HG03558 (cell line): ENCODE data around the gene GRIK2.

Experiments used
- ATAC-seq: cut with Tn5 transposase; IDR thresholded peaks from one replicate; pipeline ENCODE4 v1.9.1; 2021; ENCODE audit warnings: moderate number of reproducible peaks; ENCODE audit not compliant: unreplicated experiment; ENCODE audit errors: extremely low read depth

Gene GRIK2

DNA sequence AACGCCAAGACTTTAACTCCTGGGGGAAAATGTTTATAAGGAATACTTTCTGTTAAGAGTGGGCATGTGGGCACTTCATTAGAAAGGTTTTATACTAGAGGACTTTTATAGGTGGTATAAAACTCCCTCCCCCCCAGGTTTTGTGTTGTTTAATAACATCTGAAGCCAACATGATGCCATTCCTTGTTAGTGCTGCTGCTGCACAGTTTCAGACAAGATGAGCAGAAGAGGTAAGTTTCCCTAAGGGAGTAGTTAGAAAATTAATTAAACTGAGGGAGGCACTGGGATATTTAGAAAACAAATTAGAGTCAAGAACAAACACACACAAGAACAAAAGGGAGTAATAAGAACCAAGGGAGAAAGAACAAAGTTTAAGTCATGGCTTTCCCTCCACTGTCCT lies 362.4 kb downstream of the GRIK2 start:
- no peak for ATAC-seq

- no peak for ATAC-seq
Measured at GRCh38 chr6:101758368-101758767, 364.9 kb downstream of the GRIK2 start.

DNA sequence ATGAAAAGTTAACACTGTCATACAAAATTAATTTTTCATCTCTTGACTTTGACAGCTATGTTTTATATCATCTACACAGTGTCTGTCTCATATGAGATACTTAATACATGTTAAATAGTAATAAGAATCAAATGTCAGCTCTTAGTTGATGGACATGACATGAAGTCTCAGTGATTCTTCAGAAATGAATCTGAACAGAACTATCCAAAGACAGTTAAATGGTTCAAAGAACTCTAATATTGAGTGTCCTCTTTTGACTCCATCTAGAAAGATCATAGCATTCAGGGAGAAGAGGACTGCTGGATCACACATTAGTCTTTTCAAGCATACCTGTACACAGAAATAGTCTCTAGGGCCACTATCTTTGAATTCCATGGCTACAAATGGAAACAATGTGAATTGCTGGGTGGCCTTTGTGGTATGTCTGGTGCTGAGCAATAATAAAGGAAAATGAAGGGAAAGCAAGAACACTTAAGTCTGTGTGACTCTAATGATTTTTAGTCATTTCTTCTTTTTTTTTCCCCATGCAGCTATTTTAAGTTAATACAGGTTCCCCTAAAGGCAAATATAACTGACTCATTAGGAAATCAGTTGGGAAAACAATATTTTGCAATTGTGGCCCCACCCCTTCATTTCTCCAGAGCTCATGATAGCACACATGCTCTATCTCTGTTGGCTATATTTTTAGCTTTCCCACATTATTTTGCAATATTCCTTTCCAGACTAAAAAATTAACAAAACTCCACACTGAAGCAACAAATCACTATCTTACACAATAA lies 367.5 kb downstream of the GRIK2 start:
- no peak for ATAC-seq

GRCh38 chr6:101762851-101763250 lies 369.3 kb downstream of the GRIK2 start:
- no peak for ATAC-seq

- no peak for ATAC-seq
Measured at GRCh38 chr6:101765281-101765680, 371.8 kb downstream of the GRIK2 start.

- no peak for ATAC-seq
Measured at GRCh38 chr6:101770116-101770515, 376.6 kb downstream of the GRIK2 start.

GRCh38 chr6:101776919-101777350 lies 383.4 kb downstream of the GRIK2 start:
- ATAC-seq = no peak

DNA sequence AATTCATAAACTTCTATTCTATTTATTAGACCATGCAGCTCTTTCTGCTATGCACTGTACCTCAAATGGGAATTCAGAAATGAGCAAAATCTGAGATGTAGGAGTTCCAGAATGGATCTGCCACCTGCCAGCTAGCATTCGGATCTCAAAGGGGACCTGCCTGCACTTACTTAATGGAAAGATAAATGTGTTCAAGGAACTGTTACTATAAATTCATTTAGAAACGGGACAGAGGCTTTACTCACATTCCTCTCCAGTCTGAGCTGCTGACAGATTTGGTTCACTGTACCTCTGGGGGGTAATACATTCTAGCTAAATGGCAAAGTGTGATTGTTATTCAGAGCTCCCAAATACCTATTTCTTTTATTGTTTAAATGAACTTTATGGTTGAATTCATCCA lies 384.1 kb downstream of the GRIK2 start:
- ATAC-seq = no peak

DNA sequence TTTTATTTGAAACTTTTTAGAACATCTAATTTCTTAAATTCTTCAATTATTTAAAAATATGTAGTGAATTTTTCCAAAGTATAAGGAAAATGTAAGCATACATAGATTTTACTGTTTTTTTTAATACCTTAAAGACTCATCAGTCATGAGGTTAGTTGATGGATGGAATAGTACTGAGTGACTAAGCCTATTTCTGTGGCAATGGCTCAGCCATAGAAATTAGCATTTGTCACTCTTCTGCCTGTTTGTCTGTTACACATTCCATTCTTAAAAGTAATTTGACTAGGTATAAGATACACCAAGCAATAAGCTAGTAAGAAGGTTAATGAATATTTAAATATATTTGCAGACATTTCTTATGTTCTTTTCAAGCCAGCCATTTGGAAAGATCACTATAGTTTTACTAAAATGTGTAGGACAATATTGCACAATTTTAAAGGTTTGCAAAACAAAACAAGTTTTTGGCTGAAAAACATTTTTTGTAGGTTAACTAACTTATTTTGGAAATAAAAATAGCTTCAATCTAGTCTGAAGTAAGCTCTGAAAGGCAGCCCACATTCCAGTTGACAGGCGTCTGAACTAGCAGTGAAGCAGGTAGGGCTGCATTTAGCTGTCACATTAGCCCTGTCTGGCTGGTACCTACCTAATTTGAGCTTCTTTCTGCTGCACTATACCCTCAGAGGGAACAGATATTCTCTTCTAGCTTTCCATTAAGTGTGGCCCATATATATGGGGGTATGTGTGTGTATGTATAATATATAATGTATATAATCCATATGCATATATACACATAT lies 385.7 kb downstream of the GRIK2 start:
- no peak for ATAC-seq

DNA sequence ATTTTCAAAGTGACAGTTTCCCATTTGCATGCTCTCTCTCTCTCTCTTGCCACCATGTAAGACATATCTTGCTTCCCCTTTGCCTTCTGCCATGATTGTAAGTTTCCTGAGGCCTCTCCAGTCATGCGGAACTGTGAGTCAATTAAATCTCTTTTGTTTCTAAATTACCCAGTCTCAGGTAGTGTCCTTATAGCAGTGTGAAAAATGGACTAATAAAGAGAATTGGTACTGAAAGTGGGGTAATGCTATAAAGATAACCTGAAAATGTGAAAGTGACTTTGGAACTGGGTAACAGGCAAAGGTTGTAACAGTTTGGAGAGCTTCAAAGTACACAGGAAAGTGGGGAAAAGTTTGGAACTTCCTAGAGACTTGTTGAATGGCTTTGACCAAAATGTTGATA lies 389.8 kb downstream of the GRIK2 start:
- no peak for ATAC-seq

DNA sequence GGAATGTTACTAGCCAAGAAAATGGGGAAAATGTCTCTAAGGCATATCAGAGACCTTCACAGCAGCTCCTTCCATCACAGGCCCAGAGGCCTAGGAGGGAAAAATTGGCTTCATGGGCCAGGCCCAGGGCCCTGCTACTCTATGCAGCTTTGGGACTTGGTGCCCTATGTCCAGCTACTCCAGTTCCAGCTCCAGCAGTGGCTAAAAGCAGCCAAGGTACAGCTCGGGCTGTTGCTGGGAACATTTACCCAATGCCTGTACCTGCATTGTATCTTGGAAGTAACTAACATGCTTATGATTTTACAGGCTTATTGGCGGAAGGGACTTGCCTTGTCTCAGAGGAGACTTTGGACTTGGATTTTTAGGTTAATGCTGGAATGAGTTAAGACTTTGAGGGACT lies 390.6 kb downstream of the GRIK2 start:
- ATAC-seq = no peak

- ATAC-seq = no peak
Measured at GRCh38 chr6:101799531-101799930, 406.0 kb downstream of the GRIK2 start.

DNA sequence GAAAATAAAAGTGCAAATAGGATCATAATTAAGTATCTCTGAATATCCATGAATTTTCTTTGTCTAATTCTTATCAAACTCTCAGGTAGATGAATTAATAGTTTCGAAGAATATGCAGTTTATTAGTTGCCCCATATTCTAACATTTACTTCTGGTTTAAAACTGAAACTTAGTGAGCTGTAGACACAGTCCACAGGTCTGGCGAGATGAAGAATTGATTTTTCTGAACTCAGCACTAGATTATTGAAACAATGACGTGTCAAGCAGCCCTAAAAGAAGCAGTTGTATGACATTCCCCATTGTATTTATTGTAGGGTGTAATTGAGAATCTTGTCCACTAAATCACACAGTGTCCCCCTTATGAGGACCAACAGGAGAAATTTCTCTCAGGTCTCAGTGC lies 407.1 kb downstream of the GRIK2 start:
- no peak for ATAC-seq

DNA sequence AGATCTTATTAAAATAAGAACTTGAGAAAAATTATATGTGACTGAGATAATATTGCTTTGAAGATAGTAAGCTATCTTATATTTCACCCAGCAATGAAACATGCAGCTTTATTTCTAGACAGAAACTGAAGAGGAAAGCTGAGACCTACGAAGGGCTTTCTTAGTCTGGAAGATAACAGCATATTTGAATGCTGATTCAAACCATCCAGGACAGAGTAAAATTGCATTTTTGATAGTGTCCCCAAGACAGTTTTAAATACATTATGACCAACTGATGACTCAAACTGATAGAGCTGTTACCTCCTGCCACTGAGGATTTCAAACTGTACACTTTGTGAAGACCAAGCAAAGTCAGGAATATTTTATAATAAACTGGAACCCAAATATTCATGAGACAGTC lies 409.6 kb downstream of the GRIK2 start:
- no peak for ATAC-seq

- no peak for ATAC-seq
Measured at GRCh38 chr6:101806241-101806640, 412.7 kb downstream of the GRIK2 start.

GRCh38 chr6:101811108-101811507 lies 417.6 kb downstream of the GRIK2 start:
- no peak for ATAC-seq

GRCh38 chr6:101816716-101817115 lies 423.2 kb downstream of the GRIK2 start:
- no peak for ATAC-seq

GRCh38 chr6:101818051-101818450 lies 424.5 kb downstream of the GRIK2 start:
- no peak for ATAC-seq

DNA sequence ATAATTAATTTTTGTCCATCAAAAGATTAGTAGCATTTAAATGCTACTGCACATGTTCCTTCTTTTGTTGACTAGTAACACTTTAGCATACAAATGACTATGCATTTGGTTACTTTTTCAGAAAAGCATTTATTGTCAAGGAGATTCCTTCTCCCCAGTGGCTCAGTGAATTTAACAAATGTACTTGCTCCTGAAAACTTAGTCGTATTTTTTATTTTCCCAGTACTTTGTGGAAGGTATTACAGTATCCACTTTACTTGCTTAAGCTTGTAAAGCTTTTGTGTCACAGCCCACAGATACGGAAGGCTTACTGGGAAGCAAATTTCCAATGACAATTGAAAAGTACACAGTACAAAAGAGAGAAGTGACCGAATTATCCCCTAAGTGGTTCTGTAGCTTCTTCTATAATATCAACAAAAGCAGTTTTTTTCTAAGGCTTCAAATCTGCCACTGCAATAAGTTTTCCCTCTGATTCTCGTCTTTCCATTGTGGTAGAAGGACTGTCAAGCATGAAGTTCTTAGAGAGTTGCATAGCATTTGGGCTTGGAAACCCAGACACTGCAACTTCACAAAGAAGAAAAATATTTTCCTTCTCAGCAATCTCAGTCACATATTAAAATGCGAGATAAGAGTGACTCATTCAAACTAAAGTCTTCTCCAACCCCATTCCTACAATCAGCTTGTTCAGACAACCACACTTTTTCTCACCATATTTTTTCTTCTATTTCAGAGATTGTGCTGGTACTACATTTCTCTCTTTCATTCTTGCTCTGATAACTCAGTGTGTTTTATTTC lies 431.2 kb downstream of the GRIK2 start:
- ATAC-seq = no peak

GRCh38 chr6:101826269-101826668 lies 432.8 kb downstream of the GRIK2 start:
- ATAC-seq = no peak

DNA sequence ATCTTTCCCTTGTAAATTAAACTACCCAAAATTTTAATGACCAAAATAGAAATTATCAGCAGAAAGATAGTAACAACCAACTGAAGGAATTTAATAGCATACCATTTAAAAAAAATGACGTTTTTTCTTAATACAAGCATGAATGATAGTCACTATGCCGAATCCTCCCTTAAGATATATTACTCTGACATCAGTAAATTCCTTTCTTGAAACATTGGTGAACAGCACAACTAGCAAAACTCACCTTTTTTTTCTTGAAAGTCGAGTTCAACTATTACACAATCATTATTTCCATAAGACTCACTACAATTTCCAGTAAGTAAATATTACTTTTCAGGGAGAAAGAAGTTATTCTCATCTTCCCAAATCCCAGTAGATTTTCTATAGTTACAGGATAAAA lies 433.2 kb downstream of the GRIK2 start:
- no peak for ATAC-seq
